Measurements from ENCODE around the gene TM9SF3. TPM values are rescaled to one million over a fixed set of nuclear protein-coding genes. Genes with fewer than 3 reads are reported as not detected.

TM9SF3 gene
- total and polyA plus RNA-seq, 10 of the 15 experiments (the other 5 are each of a cell fraction or from before 2014, with no cell fraction given): 17.1 to 85.4 (median 44.9) TPM

- peaks cover 63% of the 10 kb centered on the region for H3K79me2 ChIP-seq (ENCODE audit: control insufficient read depth, insufficient read depth, low read length)
- no peaks in the 10 kb centered on the region for H4K20me1 ChIP-seq (ENCODE audit: control insufficient read depth, insufficient read depth)
- ChIA-PET SMC1A (ENCODE audit: uncharacterized antibody, unreplicated experiment) (interaction anchor here (0.6 to 1.5 kb wide), 3 partner anchors 10 to 135 kb away, joined by 3 to 6 read pairs (median 3); partner anchors contain the start of gene PIK3AP1), POLR2A (no interaction called here), CTCF (interaction anchor here (1.4 kb wide), 1 partner anchor 12 kb away, joined by 3 read pairs; no protein-coding TSS in a partner anchor), RAD21 (ENCODE audit: unreplicated experiment) (interaction anchor here (1.0 to 1.4 kb wide), 3 partner anchors 23 to 160 kb away, joined by 3 read pairs; no protein-coding TSS in a partner anchor)
- peak overlapping the region; percentile 86 for H3K9ac ChIP-seq (ENCODE audit: control insufficient read depth, insufficient read depth, low read length)
- no peaks in the 10 kb centered on the region for H3K27me3 ChIP-seq (replicated peaks in 1 of 2; ENCODE audit: control insufficient read depth in 2 of 2, insufficient read depth in 2 of 2, low read length in 1 of 2)
- peak overlapping the region; percentile 48 for H2AFZ ChIP-seq (ENCODE audit: control insufficient read depth, low read depth, low read length)
- peak; percentile 20 for ATAC-seq
- no TSS peak for BruUV-seq (replicated peaks)
- DNase-seq (ENCODE audit: low read depth, low spot score): no peak
- peak overlapping the region; percentile 96 for H3K27ac ChIP-seq (ENCODE audit: control insufficient read depth, insufficient read depth)
- FAIRE-seq: no peak
- peak overlapping the region; percentile 72 for H3K4me2 ChIP-seq (ENCODE audit: control insufficient read depth, insufficient read depth)
- in situ Hi-C loops (cut with MboI): no loop called here
- no peaks in the 10 kb centered on the region; a peak in 1 of 4 replicates for H3K36me3 ChIP-seq (ENCODE audit: control insufficient read depth in 2 of 2, insufficient read depth in 2 of 2, low read length in 1 of 2)
- intact Hi-C loops (cut with micrococcal nuclease; ENCODE audit: unreplicated experiment): loop anchor here (5.0 to 10.0 kb wide), 3 partner anchors 129 to 246 kb away; partner anchors contain the start of gene LCOR
- H3K4me3 ChIP-seq: peak overlapping the region; percentile 72
- 2% methylated on average over 20 of the region's 20 CpGs for WGBS (ENCODE audit: insufficient coverage, insufficient replicate concordance, low lambda C conversion rate, missing lambda C conversion rate)
- peaks cover 22% of the 10 kb centered on the region for H3K4me1 ChIP-seq (ENCODE audit: control insufficient read depth, insufficient read depth, low read length)
- no peaks in the 10 kb centered on the region for H3K9me3 ChIP-seq (replicated peaks; ENCODE audit: control insufficient read depth, insufficient read depth, low read length)
- TF ChIP-seq POLR2AphosphoS5 (IDR thresholded peaks at IDR 0.05; ENCODE audit: low read length) (peak; percentile 56; the same call in 1 of the 2 replicates), HCFC1 (IDR thresholded peaks at IDR 0.05; ENCODE audit: low read length) (no peak), PBX3 (IDR thresholded peaks at IDR 0.05; ENCODE audit: insufficient replicate concordance, low read depth, low read length) (peak; percentile 60), IRF3 (IDR thresholded peaks at IDR 0.05) (no peak), CBFB (IDR thresholded peaks at IDR 0.05; ENCODE audit: low read depth) (0 out of 2 replicates have a peak, but pooled peaks have one; percentile 12), SREBF2 (IDR thresholded peaks at IDR 0.05; ENCODE audit: low read length) (no peak), MEF2B (IDR thresholded peaks at IDR 0.05; ENCODE audit: partially characterized antibody, poor library complexity, severe bottlenecking) (peak; percentile 41), CREM (IDR thresholded peaks at IDR 0.05; ENCODE audit: low read depth) (0 out of 2 replicates have a peak, but pooled peaks have one; percentile 16), PKNOX1 (IDR thresholded peaks at IDR 0.05) (peak; percentile 83), BHLHE40 (IDR thresholded peaks at IDR 0.05; ENCODE audit: borderline replicate concordance in 1 of 2, low read depth in 2 of 2, low read length in 1 of 2) (peak; percentile 62 to 77; a peak in 3 of 4 replicates), HSF1 (IDR thresholded peaks at IDR 0.05; ENCODE audit: low read depth, low read length) (no peak), POU2F2 (IDR thresholded peaks at IDR 0.05; ENCODE audit: borderline replicate concordance, low read depth, low read length) (0 out of 3 replicates have a peak, but pooled peaks have one; percentile 13), TARDBP (IDR thresholded peaks at IDR 0.05; ENCODE audit: borderline replicate concordance) (no peak), YY1 (IDR thresholded peaks at IDR 0.05; ENCODE audit: low read depth, low read length) (0 out of 2 replicates have a peak, but pooled peaks have one; percentile 17), MTA3 (IDR thresholded peaks at IDR 0.05; ENCODE audit: borderline replicate concordance, low read length) (no peak), CREB1 (IDR thresholded peaks at IDR 0.05; ENCODE audit: low read depth) (peak; percentile 5; the same call in 1 of the 2 replicates), MLLT1 (IDR thresholded peaks at IDR 0.05) (0 out of 2 replicates have a peak, but pooled peaks have one; percentile 14)
These were observed 935 bp downstream of the TM9SF3 start for GRCh38 chr10:96585736-96586418.

Measured in GM12878 (cell line).